ENCODE measurements around the gene MBP. TPM values are rescaled to one million over a fixed set of nuclear protein-coding genes. Genes with fewer than 3 reads are reported as not detected.

MBP gene
- total and polyA plus RNA-seq, 2 of the 4 experiments (the other 2 are of a cell fraction) = 0.72 to 0.90 TPM

DNA sequence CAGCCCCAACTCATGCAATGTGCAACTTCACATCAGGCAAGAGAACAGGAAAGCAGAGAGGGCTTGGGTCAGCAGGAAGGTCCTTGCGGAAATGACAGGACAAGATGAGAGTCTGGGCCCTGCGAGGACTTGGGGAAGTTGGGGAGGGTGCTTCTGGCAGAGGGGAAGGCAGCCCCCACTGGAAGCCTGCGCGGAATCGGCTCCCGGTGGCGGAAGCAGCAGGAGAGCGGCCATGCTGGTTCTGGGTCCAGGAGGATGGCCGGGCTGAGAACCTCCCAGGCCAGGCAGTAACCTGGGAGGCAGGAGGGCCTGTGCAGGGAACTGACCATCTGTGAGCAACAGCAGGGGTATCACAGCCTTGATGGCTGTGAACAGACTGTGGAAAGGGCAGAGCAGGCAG is 112.9 kb downstream of the MBP start:
- Histone ChIP-seq H2AFZ (replicated peaks; ENCODE audit: low read length, poor library complexity) (no peak overlapping the region), H2BK120ac (ENCODE audit: low read depth, low read length) (no peak overlapping the region), H4K91ac (ENCODE audit: insufficient read depth, low read depth, low read length) (no peak overlapping the region), H3K27ac (ENCODE audit: insufficient read depth, low read length) (no peak overlapping the region), H2BK20ac (ENCODE audit: low read depth, low read length) (no peak overlapping the region), H4K20me1 (ENCODE audit: insufficient read depth, low read length) (no peaks in the 10 kb centered on the region), H2AK9ac (replicated peaks; ENCODE audit: low read depth, low read length, poor library complexity) (no peak overlapping the region), H3K14ac (replicated peaks; ENCODE audit: low read depth, low read length) (no peak overlapping the region), H3K9me3 (ENCODE audit: control insufficient read depth, insufficient read depth, low read length) (no peaks in the 10 kb centered on the region), H4K8ac (ENCODE audit: low read depth in 2 of 2, low read length in 2 of 2) (no peak overlapping the region), H3K9me1 (ENCODE audit: insufficient read depth, low read length) (no peaks in the 10 kb centered on the region), H2BK5ac (ENCODE audit: low read depth, low read length, poor library complexity, severe bottlenecking) (no peak overlapping the region), H3K4me3 (ENCODE audit: insufficient read depth, low read depth, low read length) (no peak overlapping the region), H2AK5ac (ENCODE audit: low read depth, low read length) (no peak overlapping the region), H2BK15ac (ENCODE audit: low read depth, low read length) (no peak overlapping the region), H3K79me1 (ENCODE audit: low read depth in 1 of 2, low read length in 2 of 2) (no peaks in the 10 kb centered on the region), H3K27me3 (ENCODE audit: control insufficient read depth, insufficient read depth, low read length) (no peaks in the 10 kb centered on the region), H3K18ac (ENCODE audit: low read depth, low read length) (no peak overlapping the region), H3K4ac (ENCODE audit: low read depth, low read length) (no peak overlapping the region), H3K36me3 (ENCODE audit: control insufficient read depth, insufficient read depth, low read length) (peaks cover 3% of the 10 kb centered on the region; the same call in 1 of the 2 replicates), H3K4me2 (ENCODE audit: low read depth, low read length) (no peak overlapping the region), H3K56ac (ENCODE audit: extremely low read depth, insufficient read depth, low read length) (no peak overlapping the region), H3K9ac (ENCODE audit: low read depth, low read length) (no peak overlapping the region), H3K23ac (ENCODE audit: low read depth, low read length) (no peak overlapping the region), H4K5ac (ENCODE audit: low read depth, low read length) (no peak overlapping the region), H3K4me1 (ENCODE audit: control insufficient read depth, insufficient read depth, low read length) (no peaks in the 10 kb centered on the region)
- ATAC-seq (ENCODE audit: low read depth) (no peak), DNase-seq (no peak)
- ChIA-PET POLR2A (ENCODE audit: unreplicated experiment) (no interaction called here), CTCF (no interaction called here)
- BruUV-seq (replicated peaks) = no TSS peak
- in situ Hi-C loops (cut with MboI; ENCODE audit: low sequenced_read_pairs) = no loop called here
- intact Hi-C loops (cut with micrococcal nuclease) = no loop called here
- WGBS, 2 experiments (ENCODE audit: extremely low coverage in 2 of 2, insufficient read length in 1 of 2) = 97% methylated on average over 6 of the region's 9 CpGs; no CpG with 5 or more reads in 1 of the 2 experiments
- dilution Hi-C loops (cut with HindIII; ENCODE audit: low sequenced_read_pairs, unreplicated experiment) = no loop called here
- TF ChIP-seq, protein P1, sequence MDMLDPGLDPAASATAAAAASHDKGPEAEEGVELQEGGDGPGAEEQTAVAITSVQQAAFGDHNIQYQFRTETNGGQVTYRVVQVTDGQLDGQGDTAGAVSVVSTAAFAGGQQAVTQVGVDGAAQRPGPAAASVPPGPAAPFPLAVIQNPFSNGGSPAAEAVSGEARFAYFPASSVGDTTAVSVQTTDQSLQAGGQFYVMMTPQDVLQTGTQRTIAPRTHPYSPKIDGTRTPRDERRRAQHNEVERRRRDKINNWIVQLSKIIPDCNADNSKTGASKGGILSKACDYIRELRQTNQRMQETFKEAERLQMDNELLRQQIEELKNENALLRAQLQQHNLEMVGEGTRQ (IDR thresholded peaks at IDR 0.05; ENCODE audit: low read depth, low read length) = no peak
- TF ChIP-seq CHD1 (IDR thresholded peaks at IDR 0.05; ENCODE audit: low read depth, low read length) (no peak), RCOR1 (IDR thresholded peaks at IDR 0.05; ENCODE audit: insufficient replicate concordance, low read length) (no peak), FOS (IDR thresholded peaks at IDR 0.05; ENCODE audit: low read depth, low read length) (no peak), NFE2L2 (IDR thresholded peaks at IDR 0.05; ENCODE audit: low read depth, low read length) (no peak), SMC3 (IDR thresholded peaks at IDR 0.05; ENCODE audit: low read depth, low read length) (no peak), CEBPB (IDR thresholded peaks at IDR 0.05; ENCODE audit: low read depth, low read length) (no peak), MAZ (IDR thresholded peaks at IDR 0.05; ENCODE audit: borderline replicate concordance, low read depth, low read length) (no peak), MXI1 (IDR thresholded peaks at IDR 0.05; ENCODE audit: borderline replicate concordance, low read depth, low read length) (no peak), RFX5 (IDR thresholded peaks at IDR 0.05; ENCODE audit: low read depth, low read length) (no peak), POLR2A (IDR thresholded peaks at IDR 0.05; ENCODE audit: low read depth, low read length) (no peak), MAFK (IDR thresholded peaks at IDR 0.05; ENCODE audit: low read depth, low read length) (no peak)
- TF ChIP-seq, protein P2, sequence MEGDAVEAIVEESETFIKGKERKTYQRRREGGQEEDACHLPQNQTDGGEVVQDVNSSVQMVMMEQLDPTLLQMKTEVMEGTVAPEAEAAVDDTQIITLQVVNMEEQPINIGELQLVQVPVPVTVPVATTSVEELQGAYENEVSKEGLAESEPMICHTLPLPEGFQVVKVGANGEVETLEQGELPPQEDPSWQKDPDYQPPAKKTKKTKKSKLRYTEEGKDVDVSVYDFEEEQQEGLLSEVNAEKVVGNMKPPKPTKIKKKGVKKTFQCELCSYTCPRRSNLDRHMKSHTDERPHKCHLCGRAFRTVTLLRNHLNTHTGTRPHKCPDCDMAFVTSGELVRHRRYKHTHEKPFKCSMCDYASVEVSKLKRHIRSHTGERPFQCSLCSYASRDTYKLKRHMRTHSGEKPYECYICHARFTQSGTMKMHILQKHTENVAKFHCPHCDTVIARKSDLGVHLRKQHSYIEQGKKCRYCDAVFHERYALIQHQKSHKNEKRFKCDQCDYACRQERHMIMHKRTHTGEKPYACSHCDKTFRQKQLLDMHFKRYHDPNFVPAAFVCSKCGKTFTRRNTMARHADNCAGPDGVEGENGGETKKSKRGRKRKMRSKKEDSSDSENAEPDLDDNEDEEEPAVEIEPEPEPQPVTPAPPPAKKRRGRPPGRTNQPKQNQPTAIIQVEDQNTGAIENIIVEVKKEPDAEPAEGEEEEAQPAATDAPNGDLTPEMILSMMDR (conservative IDR thresholded peaks at IDR 0.05; ENCODE audit: low read depth, low read length) = no peak
- TF ChIP-seq, protein P3, sequence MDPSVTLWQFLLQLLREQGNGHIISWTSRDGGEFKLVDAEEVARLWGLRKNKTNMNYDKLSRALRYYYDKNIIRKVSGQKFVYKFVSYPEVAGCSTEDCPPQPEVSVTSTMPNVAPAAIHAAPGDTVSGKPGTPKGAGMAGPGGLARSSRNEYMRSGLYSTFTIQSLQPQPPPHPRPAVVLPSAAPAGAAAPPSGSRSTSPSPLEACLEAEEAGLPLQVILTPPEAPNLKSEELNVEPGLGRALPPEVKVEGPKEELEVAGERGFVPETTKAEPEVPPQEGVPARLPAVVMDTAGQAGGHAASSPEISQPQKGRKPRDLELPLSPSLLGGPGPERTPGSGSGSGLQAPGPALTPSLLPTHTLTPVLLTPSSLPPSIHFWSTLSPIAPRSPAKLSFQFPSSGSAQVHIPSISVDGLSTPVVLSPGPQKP (IDR thresholded peaks at IDR 0.05; ENCODE audit: borderline replicate concordance, low read depth, low read length) = no peak

Measured in IMR-90 (cell line).